ENCODE data around the gene ADAM23.

The ADAM23 gene

GRCh38 chr2:206665251-206665650 is 221.9 kb downstream of the ADAM23 start:
- no peak for DNase-seq

Data from DMS 273 treated with DMSO at 0.1 percent for 48 hours (cell line).